H1 (cell line): Measurements from ENCODE around the gene LGALS9C. TPM values are rescaled to one million over a fixed set of nuclear protein-coding genes. Genes with fewer than 3 reads are reported as not detected.
"Not testable (repeated sequence)": the region's sequence is repeated elsewhere in the genome, so short reads cannot be mapped to it uniquely, and the experiment has no call there.

Experiments
- CTCF ChIA-PET: fragments of 300-600 bp; sonication (Branson Sonifier 250); formaldehyde crosslinking; loops from one replicate; lab custom pipeline; 2021; ENCODE audit not compliant: partially characterized antibody; lab: Charles Lee
- POLR2A ChIA-PET: fragments of 300-600 bp; sonication (Branson Sonifier 250); formaldehyde crosslinking; loops from one replicate; lab custom pipeline; 2021; ENCODE audit warnings: inconsistent platforms; ENCODE audit not compliant: partially characterized antibody; lab: Charles Lee
- DNase-seq, 2 experiments: peaks; one replicate each; pipeline versions ENCODE4 v3.0.0 to v3.0.0-alpha.2; 2010 to 2022; ENCODE audit warnings: low spot score in 2 of 2, low read depth in 1 of 2, mixed read lengths in 1 of 2
- FAIRE-seq: peaks from 2 replicates; lab custom pipeline; 2011; peaks lifted over from hg19 to GRCh38; lab: Jason Lieb, UNC
- H2AFZ ChIP-seq: 2 replicates; pipeline ENCODE4 v1.8.1; 2012; ENCODE audit warnings: low read length, inconsistent platforms
- H2AK5ac ChIP-seq: 2 replicates; pipeline ENCODE4 v1.6.1; 2013; ENCODE audit warnings: low read depth, low read length
- H2BK120ac ChIP-seq: replicated peaks from 2 replicates; pipeline ENCODE3; 2013; ENCODE audit warnings: low read depth, low read length, inconsistent platforms
- H2BK12ac ChIP-seq: 2 replicates; pipeline ENCODE4 v1.6.1; 2013; ENCODE audit warnings: low read depth, low read length
- H2BK15ac ChIP-seq: 2 replicates; pipeline ENCODE4 v1.6.1; 2013; ENCODE audit warnings: low read length
- H2BK20ac ChIP-seq: 2 replicates; pipeline ENCODE4 v1.6.1; 2013; ENCODE audit warnings: low read length
- H2BK5ac ChIP-seq: 2 replicates; pipeline ENCODE4 v1.6.1; 2013; ENCODE audit warnings: low read depth, low read length
- H3K14ac ChIP-seq: 2 replicates; pipeline ENCODE4 v1.6.1; 2013; ENCODE audit warnings: inconsistent platforms; ENCODE audit not compliant: insufficient read length
- H3K18ac ChIP-seq: 2 replicates; pipeline ENCODE4 v1.6.1; 2013; ENCODE audit warnings: low read length; ENCODE audit errors: extremely low read depth
- H3K23ac ChIP-seq: 2 replicates; pipeline ENCODE4 v1.6.1; 2013; ENCODE audit warnings: inconsistent platforms; ENCODE audit not compliant: insufficient read length
- H3K23me2 ChIP-seq: 2 replicates; pipeline ENCODE4 v1.6.1; 2013; ENCODE audit warnings: low read depth, low read length
- H3K27ac ChIP-seq: 2 replicates; pipeline ENCODE4 v1.6.1; 2011; ENCODE audit warnings: low read depth, low read length, inconsistent platforms
- H3K27me3 ChIP-seq, 4 experiments: replicated peaks in 1 of 4; 1 replicate in 1 of 4; 2 replicates in 3 of 4; pipeline versions ENCODE4 v1.6.1 to v1.8.1; 2011 to 2013; ENCODE audit warnings: low read length in 3 of 4, mild to moderate bottlenecking in 3 of 4, inconsistent platforms in 2 of 4, mixed read lengths in 2 of 4, moderate library complexity in 1 of 4; ENCODE audit not compliant: control insufficient read depth in 3 of 4, insufficient read depth in 3 of 4; ENCODE audit errors: extremely low read depth in 1 of 4
- H3K36me3 ChIP-seq, 4 experiments: 2 replicates each; pipeline versions ENCODE4 v1.6.1 to v1.8.1; 2011 to 2013; ENCODE audit warnings: mild to moderate bottlenecking in 4 of 4, low read length in 3 of 4, moderate library complexity in 2 of 4, control low read depth in 1 of 4, inconsistent platforms in 1 of 4; ENCODE audit not compliant: insufficient read depth in 4 of 4, control insufficient read depth in 2 of 4
- H3K4ac ChIP-seq: replicated peaks from 2 replicates; pipeline ENCODE3; 2013; ENCODE audit warnings: low read length, low read depth, mixed read lengths, inconsistent platforms; ENCODE audit not compliant: insufficient read length
- H3K4me1 ChIP-seq, 4 experiments: replicated peaks in 1 of 4; 1 replicate in 1 of 4; 2 replicates in 3 of 4; pipeline versions ENCODE4 v1.6.1 to v1.8.1; 2011 to 2013; ENCODE audit warnings: low read length in 3 of 4, inconsistent platforms in 2 of 4, mixed read lengths in 1 of 4; ENCODE audit not compliant: insufficient read depth in 4 of 4, control insufficient read depth in 3 of 4
- H3K4me2 ChIP-seq, 2 experiments: 2 replicates each; pipeline versions ENCODE4 v1.6.1 to v1.8.1; 2011 to 2013; ENCODE audit warnings: low read depth in 2 of 2, low read length in 2 of 2, control low read depth in 1 of 2, inconsistent platforms in 1 of 2, mild to moderate bottlenecking in 1 of 2; ENCODE audit not compliant: insufficient read depth in 1 of 2
- H3K4me3 ChIP-seq, 4 experiments: fragments of 200-600, 300-600 bp in 1 of 4; sonication (generic), shearing (Covaris generic), sonication (Bioruptor Twin) in 1 of 4; 2 replicates each; pipeline versions ENCODE4 v1.5.1 to v1.8.1; 2011 to 2016; ENCODE audit warnings: low read length in 4 of 4, low read depth in 3 of 4, control low read depth in 2 of 4, inconsistent platforms in 2 of 4, mild to moderate bottlenecking in 2 of 4, mixed read lengths in 1 of 4, moderate library complexity in 1 of 4; ENCODE audit not compliant: insufficient read depth in 2 of 4; ENCODE audit errors: extremely low read depth in 1 of 4
- H3K56ac ChIP-seq: replicated peaks from 2 replicates; pipeline ENCODE3; 2013; ENCODE audit warnings: low read depth, mild to moderate bottlenecking, mixed read lengths, low read length, inconsistent platforms; ENCODE audit not compliant: insufficient read length
- H3K79me1 ChIP-seq: 2 replicates; pipeline ENCODE4 v1.6.1; 2013; ENCODE audit warnings: low read depth, low read length, control low read depth
- H3K79me2 ChIP-seq, 2 experiments: 2 replicates each; pipeline versions ENCODE4 v1.6.1 to v1.8.1; 2012 to 2013; ENCODE audit warnings: low read length in 2 of 2, mild to moderate bottlenecking in 2 of 2, inconsistent platforms in 1 of 2; ENCODE audit not compliant: insufficient read depth in 2 of 2, control insufficient read depth in 1 of 2
- H3K9ac ChIP-seq, 4 experiments: replicated peaks in 1 of 4; 1 replicate in 1 of 4; 2 replicates in 3 of 4; pipeline versions ENCODE4 v1.6.1 to v1.8.1; 2011 to 2013; ENCODE audit warnings: low read depth in 3 of 4, low read length in 3 of 4, control low read depth in 2 of 4, mild to moderate bottlenecking in 2 of 4, moderate library complexity in 2 of 4, inconsistent platforms in 1 of 4; ENCODE audit errors: extremely low read depth in 1 of 4
- H3K9me3 ChIP-seq, 2 experiments: 2 replicates each; pipeline versions ENCODE4 v1.6.1 to v1.8.1; 2012 to 2013; ENCODE audit warnings: mild to moderate bottlenecking in 2 of 2, moderate library complexity in 2 of 2, control low read depth in 1 of 2, inconsistent platforms in 1 of 2, low read depth in 1 of 2, low read length in 1 of 2, mixed read lengths in 1 of 2; ENCODE audit not compliant: insufficient read depth in 2 of 2
- H4K20me1 ChIP-seq, 2 experiments: replicated peaks in 1 of 2; 2 replicates each; pipeline versions ENCODE3 to v1.8.1; 2011 to 2013; ENCODE audit warnings: inconsistent platforms in 2 of 2, low read length in 2 of 2, mild to moderate bottlenecking in 1 of 2; ENCODE audit not compliant: insufficient read depth in 2 of 2, control insufficient read depth in 1 of 2
- H4K5ac ChIP-seq: 2 replicates; pipeline ENCODE4 v1.6.1; 2013; ENCODE audit warnings: low read length, low read depth, mixed read lengths, inconsistent platforms; ENCODE audit not compliant: insufficient read length
- H4K8ac ChIP-seq: 2 replicates; pipeline ENCODE4 v1.8.0; 2013; ENCODE audit warnings: mild to moderate bottlenecking, moderate library complexity, low read length, inconsistent platforms; ENCODE audit not compliant: insufficient read depth; ENCODE audit errors: extremely low read depth
- H4K91ac ChIP-seq: replicated peaks from 2 replicates; pipeline ENCODE3; 2013; ENCODE audit warnings: low read length, mixed read lengths, inconsistent platforms; ENCODE audit not compliant: insufficient read length
- WGBS, 2 experiments: shearing (Covaris generic) in 1 of 2; methylation state at CpG; one replicate each; pipeline versions ENCODE4 v1.1.6 to v1.1.7; 2013 to 2015; ENCODE audit warnings: low lambda C conversion rate in 2 of 2, mixed read lengths in 2 of 2, inconsistent platforms in 1 of 2, low coverage in 1 of 2, missing lambda C conversion rate in 1 of 2; ENCODE audit not compliant: insufficient replicate concordance in 2 of 2, insufficient coverage in 1 of 2, insufficient read length in 1 of 2; ENCODE audit errors: extremely low coverage in 1 of 2, missing lambda C conversion rate in 1 of 2; 5-methylcytosine and 5-hydroxymethylcytosine counted together
- polyA plus RNA-seq, 7 experiments: library from polyadenylated mRNA; depleted of rRNA in 3 of 7; stranded (reverse) in 5 of 7; unstranded in 2 of 7; fragments of >200 nt in 5 of 7; fragments of 200-250 nt in 2 of 7; gene quantifications; 1 replicate in 5 of 7; 2 replicates in 1 of 7; 4 replicates in 1 of 7; pipeline versions ENCODE4 v1.2.1 to v1.2.3, GENCODE V29; 2011 to 2013; ENCODE audit warnings: missing spikeins in 2 of 7, mixed read lengths in 2 of 7
- total RNA-seq: library from RNA; stranded (reverse); fragmentation: NEBNext Ultra II Directional; extraction: Animal tissue kit (Norgen Biotek cat#: 25700); gene quantifications from 2 replicates; pipeline ENCODE4 v1.2.1, GENCODE V29; 2021

The LGALS9C gene
- total and polyA plus RNA-seq, 2 of the 8 experiments (the other 6 are each of a cell fraction or from before 2014, with no cell fraction given) = 0.03 TPM; not detected in 1

GRCh38 chr17:18450998-18451397 is 25.6 kb upstream of the LGALS9C start:
- H3K4ac ChIP-seq, POLR2A ChIA-PET, H2BK15ac ChIP-seq, H3K23ac ChIP-seq, H3K9ac ChIP-seq, H3K4me3 ChIP-seq, H3K27me3 ChIP-seq, H3K79me2 ChIP-seq, H4K20me1 ChIP-seq, FAIRE-seq, H3K23me2 ChIP-seq, H2BK12ac ChIP-seq, CTCF ChIA-PET, H3K14ac ChIP-seq, H3K9me3 ChIP-seq, H3K4me2 ChIP-seq, H3K79me1 ChIP-seq, H2BK5ac ChIP-seq, H2BK120ac ChIP-seq, DNase-seq, H3K4me1 ChIP-seq, H4K5ac ChIP-seq, H3K27ac ChIP-seq, H2AK5ac ChIP-seq, H2AFZ ChIP-seq, H4K8ac ChIP-seq, H3K36me3 ChIP-seq, H2BK20ac ChIP-seq, H3K56ac ChIP-seq, H4K91ac ChIP-seq, H3K18ac ChIP-seq: not testable (repeated sequence)
- 88% methylated on average over 7 of the region's 7 CpGs; no CpG with 5 or more reads in 1 of the 2 experiments for WGBS, 2 experiments

- H3K9me3 ChIP-seq, H4K91ac ChIP-seq, H2BK120ac ChIP-seq, H3K4me3 ChIP-seq, H4K5ac ChIP-seq, H4K8ac ChIP-seq, H3K27me3 ChIP-seq, FAIRE-seq, H3K23me2 ChIP-seq, H2AFZ ChIP-seq, H3K18ac ChIP-seq, H3K56ac ChIP-seq, H3K4me2 ChIP-seq, POLR2A ChIA-PET, H3K14ac ChIP-seq, H3K4me1 ChIP-seq, H3K23ac ChIP-seq, DNase-seq, H3K27ac ChIP-seq, H3K79me2 ChIP-seq, CTCF ChIA-PET, H2BK20ac ChIP-seq, H4K20me1 ChIP-seq, H2BK5ac ChIP-seq, H2BK15ac ChIP-seq, H2AK5ac ChIP-seq, H2BK12ac ChIP-seq, H3K79me1 ChIP-seq, H3K9ac ChIP-seq, H3K36me3 ChIP-seq, H3K4ac ChIP-seq: not testable (repeated sequence)
- 86% methylated on average over 5 of the region's 5 CpGs; no CpG with 5 or more reads in 1 of the 2 experiments for WGBS, 2 experiments
Observed at GRCh38 chr17:18451969-18452368, 24.6 kb upstream of the LGALS9C start.
